Measurements from ENCODE around the gene KIF4A.

The KIF4A gene

DNA sequence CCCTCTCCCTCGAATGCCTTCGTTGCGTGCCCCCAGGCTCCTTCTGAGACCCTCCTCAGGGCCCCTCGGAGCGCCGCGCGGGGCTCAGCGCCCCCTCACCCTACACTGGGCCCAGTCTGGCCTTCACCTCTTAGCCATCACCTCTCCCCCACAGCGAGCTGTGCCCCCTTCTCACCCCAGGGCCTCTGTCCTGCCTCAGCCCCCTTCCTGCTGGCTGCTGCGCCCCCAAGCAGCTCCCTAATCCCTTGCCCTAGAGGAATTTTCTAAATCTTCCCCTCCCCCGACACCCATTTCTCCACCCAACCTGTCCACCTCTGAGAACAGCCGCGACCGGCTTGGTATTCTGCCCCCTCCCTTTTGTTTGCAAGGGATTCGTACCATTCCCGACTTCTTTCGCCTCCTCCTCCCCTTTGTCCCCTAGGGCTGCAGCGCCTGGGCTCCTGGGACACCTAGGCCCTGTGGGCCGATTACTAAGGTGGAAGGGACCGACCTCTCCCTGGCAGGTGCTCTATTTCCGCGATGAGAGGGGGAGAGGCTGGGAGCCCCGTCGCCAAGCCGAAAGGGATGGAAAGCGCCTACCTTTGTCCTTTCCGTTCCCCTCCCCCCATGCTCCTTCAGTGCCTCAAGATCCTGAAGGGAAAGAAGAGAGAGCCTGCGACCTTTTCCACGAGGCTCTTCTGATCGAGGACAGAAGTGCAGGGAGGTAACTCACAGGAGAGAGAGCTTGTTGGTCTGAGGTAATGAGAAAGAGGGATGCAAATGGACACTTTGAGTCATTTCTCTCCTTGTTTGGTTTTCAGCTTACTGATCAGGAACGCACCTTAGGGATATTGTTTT is 165.7 kb downstream of the KIF4A start:
- no peak for DNase-seq (ENCODE audit: extremely low read depth, low read depth)
- TF ChIP-seq, protein P1, sequence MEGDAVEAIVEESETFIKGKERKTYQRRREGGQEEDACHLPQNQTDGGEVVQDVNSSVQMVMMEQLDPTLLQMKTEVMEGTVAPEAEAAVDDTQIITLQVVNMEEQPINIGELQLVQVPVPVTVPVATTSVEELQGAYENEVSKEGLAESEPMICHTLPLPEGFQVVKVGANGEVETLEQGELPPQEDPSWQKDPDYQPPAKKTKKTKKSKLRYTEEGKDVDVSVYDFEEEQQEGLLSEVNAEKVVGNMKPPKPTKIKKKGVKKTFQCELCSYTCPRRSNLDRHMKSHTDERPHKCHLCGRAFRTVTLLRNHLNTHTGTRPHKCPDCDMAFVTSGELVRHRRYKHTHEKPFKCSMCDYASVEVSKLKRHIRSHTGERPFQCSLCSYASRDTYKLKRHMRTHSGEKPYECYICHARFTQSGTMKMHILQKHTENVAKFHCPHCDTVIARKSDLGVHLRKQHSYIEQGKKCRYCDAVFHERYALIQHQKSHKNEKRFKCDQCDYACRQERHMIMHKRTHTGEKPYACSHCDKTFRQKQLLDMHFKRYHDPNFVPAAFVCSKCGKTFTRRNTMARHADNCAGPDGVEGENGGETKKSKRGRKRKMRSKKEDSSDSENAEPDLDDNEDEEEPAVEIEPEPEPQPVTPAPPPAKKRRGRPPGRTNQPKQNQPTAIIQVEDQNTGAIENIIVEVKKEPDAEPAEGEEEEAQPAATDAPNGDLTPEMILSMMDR (IDR thresholded peaks at IDR 0.05; ENCODE audit: low read depth, low read length, missing control alignments), result no peak
- H3K4me3 ChIP-seq (replicated peaks; ENCODE audit: low read depth, low read length), result peak overlapping the region; percentile 48

DNA sequence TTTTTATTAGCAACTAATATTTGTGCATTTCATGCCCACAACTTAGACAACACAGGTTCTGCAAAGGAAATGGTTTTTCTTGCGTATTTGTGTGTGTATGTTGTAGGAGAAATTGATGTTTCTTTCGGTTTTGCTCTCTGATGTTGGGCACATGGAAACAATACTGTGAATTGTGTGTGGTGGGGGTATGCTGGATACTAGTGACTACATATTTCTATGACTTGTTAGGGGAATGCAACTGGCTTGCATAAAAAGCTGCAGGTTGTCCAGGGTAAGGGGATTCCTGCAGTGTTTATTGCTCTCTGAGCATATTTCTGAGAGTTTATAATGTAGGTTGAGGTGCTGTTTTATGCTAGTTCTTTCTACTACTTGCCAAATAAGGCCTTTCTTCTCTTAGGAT is 166.4 kb downstream of the KIF4A start:
- TF ChIP-seq, protein P1 (IDR thresholded peaks at IDR 0.05; ENCODE audit: low read depth, low read length, missing control alignments), result no peak
- no peak for DNase-seq (ENCODE audit: extremely low read depth, low read depth)
- peak overlapping the region; percentile 48 for H3K4me3 ChIP-seq (replicated peaks; ENCODE audit: low read depth, low read length)

DNA sequence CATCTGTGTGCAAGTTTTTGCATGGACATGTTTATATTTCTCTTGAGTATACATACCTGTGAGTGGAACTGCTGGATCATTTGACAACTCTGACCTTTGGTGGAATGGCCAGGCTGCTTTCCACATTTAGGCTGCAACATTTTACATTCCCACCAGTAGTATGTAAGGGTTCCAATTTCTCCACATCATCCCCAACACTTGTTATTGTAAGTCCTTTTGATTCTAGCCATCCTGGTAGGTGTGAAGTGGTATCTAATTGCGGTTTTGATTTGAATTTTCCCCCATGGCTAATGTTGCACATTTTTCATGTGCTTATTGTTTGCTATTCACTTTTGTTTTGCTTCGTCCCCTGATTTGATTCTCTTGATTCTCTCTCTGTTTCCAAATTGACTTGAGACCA is 171.1 kb downstream of the KIF4A start:
- H3K4me3 ChIP-seq (replicated peaks; ENCODE audit: low read depth, low read length), result no peak overlapping the region
- TF ChIP-seq, protein P1 (IDR thresholded peaks at IDR 0.05; ENCODE audit: low read depth, low read length, missing control alignments), result no peak
- DNase-seq (ENCODE audit: extremely low read depth, low read depth), result no peak

DNA sequence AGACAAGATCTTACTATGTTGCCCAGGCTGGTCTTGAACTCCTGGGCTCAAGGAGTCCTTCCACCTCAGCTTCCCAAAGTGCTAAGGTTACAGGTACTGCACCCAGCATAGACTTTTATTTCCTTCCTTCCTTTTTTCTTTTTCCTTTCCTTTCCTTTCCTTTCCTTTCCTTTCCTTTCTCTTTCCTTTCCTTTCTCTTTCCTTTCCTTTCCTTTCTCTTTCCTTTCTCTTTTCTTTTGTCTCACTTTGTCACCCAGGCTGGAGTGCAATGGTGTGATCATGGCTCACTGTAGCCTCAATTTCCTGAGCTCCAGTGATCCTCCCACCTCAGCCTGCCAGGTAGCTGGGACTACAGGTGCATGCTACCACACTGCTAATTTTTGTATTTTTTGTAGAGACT is 174.1 kb downstream of the KIF4A start:
- H3K4me3 ChIP-seq (replicated peaks; ENCODE audit: low read depth, low read length), result no peak overlapping the region
- TF ChIP-seq, protein P1 (IDR thresholded peaks at IDR 0.05; ENCODE audit: low read depth, low read length, missing control alignments), result no peak

DNA sequence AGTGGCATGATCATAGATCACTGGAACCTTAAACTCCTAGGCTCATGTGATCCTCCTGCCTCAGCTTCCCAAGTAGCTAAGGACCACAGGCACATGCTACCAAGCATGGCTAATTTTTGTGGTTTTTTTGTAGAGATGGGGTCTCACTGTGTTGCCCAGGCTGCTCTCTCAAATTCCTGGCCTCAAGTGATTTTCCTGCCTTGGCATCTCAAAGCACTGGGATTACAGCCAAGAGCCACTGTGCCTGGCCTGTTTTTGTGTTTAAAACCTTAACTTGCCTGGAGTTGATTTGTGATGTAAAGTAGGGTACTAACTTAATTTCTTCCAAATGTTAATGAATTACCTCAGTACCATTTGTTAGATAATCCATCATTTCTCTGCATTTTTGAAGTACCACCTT is 177.1 kb downstream of the KIF4A start:
- no peak for DNase-seq (ENCODE audit: extremely low read depth, low read depth)
- no peak overlapping the region for H3K4me3 ChIP-seq (replicated peaks; ENCODE audit: low read depth, low read length)
- TF ChIP-seq, protein P1 (IDR thresholded peaks at IDR 0.05; ENCODE audit: low read depth, low read length, missing control alignments), result no peak

More for the DNA sequence above, 174.1 kb downstream of the KIF4A start:
- no peak for DNase-seq (ENCODE audit: extremely low read depth, low read depth)

GRCh38 chrX:70468709-70469108 is 178.8 kb downstream of the KIF4A start:
- no peak overlapping the region for H3K4me3 ChIP-seq (replicated peaks; ENCODE audit: low read depth, low read length)
- no peak for DNase-seq (ENCODE audit: extremely low read depth, low read depth)
- TF ChIP-seq, protein P1 (IDR thresholded peaks at IDR 0.05; ENCODE audit: low read depth, low read length, missing control alignments), result no peak

Measured in HFF-Myc (cell line).